GM12878 (cell line): ENCODE measurements around the gene INHBA. TPM values are rescaled to one million over a fixed set of nuclear protein-coding genes. Genes with fewer than 3 reads are reported as not detected.

ENCODE experiments used
- ATAC-seq: fragments of 200-7000 bp; cut with Tn5 transposase; 3 replicates; pipeline ENCODE4 v1.9.1; 2020; ENCODE audit warnings: mild to moderate bottlenecking, moderate library complexity
- BruUV-seq: library from RNA; stranded (reverse); fragments of 400-500 nt; replicated peaks from 2 replicates; lab custom pipeline; 2021; lab: Mats Ljungman, UMichigan
- CTCF ChIA-PET: fragments of 300-600 bp; sonication (Branson Sonifier 250); formaldehyde crosslinking; extraction: SDS; loops from one replicate; lab custom pipeline; 2021; ENCODE audit warnings: inconsistent platforms; lab: Yijun Ruan, JAX
- POLR2A ChIA-PET: fragments of 350-600 bp; formaldehyde crosslinking; extraction: SDS; loops from one replicate; lab custom pipeline; 2021; ENCODE audit warnings: inconsistent platforms; lab: Charles Lee
- RAD21 ChIA-PET: fragments of 300-600 bp; sonication (Branson Sonifier 250); formaldehyde crosslinking; loops from one replicate; lab custom pipeline; 2023; ENCODE audit warnings: antibody characterized with exemption; ENCODE audit not compliant: unreplicated experiment; lab: Charles Lee
- SMC1A ChIA-PET: fragments of 300-600 bp; sonication (Branson Sonifier 250); formaldehyde crosslinking; loops from one replicate; lab custom pipeline; 2023; ENCODE audit not compliant: unreplicated experiment, uncharacterized antibody; lab: Charles Lee
- DNase-seq: peaks from one replicate; pipeline ENCODE4 v3.0.0-alpha.2; 2011; ENCODE audit warnings: low read depth, low spot score
- FAIRE-seq: peaks from 3 replicates; lab custom pipeline; 2011; peaks lifted over from hg19 to GRCh38; lab: Jason Lieb, UNC
- H2AFZ ChIP-seq: 2 replicates; pipeline ENCODE4 v1.6.0; 2011; ENCODE audit warnings: low read depth, low read length, control low read depth; ENCODE audit not compliant: control insufficient read depth
- H3K27ac ChIP-seq: 2 replicates; pipeline ENCODE4 v1.5.1; 2011; ENCODE audit warnings: control low read depth; ENCODE audit not compliant: control insufficient read depth, insufficient read depth
- H3K27me3 ChIP-seq, 2 experiments: replicated peaks in 1 of 2; 2 replicates each; pipeline versions ENCODE4 v1.6.0 to v1.6.1; 2011; ENCODE audit warnings: low read length in 1 of 2; ENCODE audit not compliant: control insufficient read depth in 2 of 2, insufficient read depth in 2 of 2
- H3K36me3 ChIP-seq, 2 experiments: 2 replicates each; pipeline ENCODE4 v1.5.1; 2011; ENCODE audit warnings: low read length in 1 of 2; ENCODE audit not compliant: control insufficient read depth in 2 of 2, insufficient read depth in 2 of 2
- H3K4me1 ChIP-seq: 2 replicates; pipeline ENCODE4 v1.6.1; 2011; ENCODE audit warnings: mild to moderate bottlenecking, low read length, moderate library complexity, mixed read lengths; ENCODE audit not compliant: control insufficient read depth, insufficient read depth
- H3K4me2 ChIP-seq: 2 replicates; pipeline ENCODE4 v1.6.0; 2011; ENCODE audit warnings: control low read depth; ENCODE audit not compliant: control insufficient read depth, insufficient read depth
- H3K4me3 ChIP-seq: fragments of 200-600 bp; sonication (generic); 2 replicates; pipeline ENCODE4 v1.5.1; 2016
- H3K79me2 ChIP-seq: 2 replicates; pipeline ENCODE4 v1.6.0; 2011; ENCODE audit warnings: low read length; ENCODE audit not compliant: control insufficient read depth, insufficient read depth
- H3K9ac ChIP-seq: 2 replicates; pipeline ENCODE4 v1.8.0; 2011; ENCODE audit warnings: low read length, control low read depth, mixed read lengths; ENCODE audit not compliant: control insufficient read depth, insufficient read depth
- H3K9me3 ChIP-seq: replicated peaks from 3 replicates; pipeline ENCODE4 v1.5.1; 2011; ENCODE audit warnings: mild to moderate bottlenecking, low read length; ENCODE audit not compliant: control insufficient read depth, insufficient read depth
- H4K20me1 ChIP-seq: 2 replicates; pipeline ENCODE4 v1.6.0; 2011; ENCODE audit not compliant: control insufficient read depth, insufficient read depth
- ATF7 ChIP-seq: fragments of 450-650 bp; IDR thresholded peaks from 2 replicates; pipeline ENCODE4 v1.6.1; 2016; ENCODE audit warnings: low read depth, mild to moderate bottlenecking
- CREB1 ChIP-seq: IDR thresholded peaks from 2 replicates; pipeline ENCODE4 v1.6.1; 2012; ENCODE audit warnings: low read depth, mild to moderate bottlenecking, inconsistent platforms
- FOXK2 ChIP-seq: fragments of 450-650 bp; IDR thresholded peaks from 2 replicates; pipeline ENCODE4 v1.6.1; 2017; ENCODE audit warnings: mild to moderate bottlenecking, moderate library complexity
- NFYB ChIP-seq: IDR thresholded peaks from 2 replicates; pipeline ENCODE4 v1.6.1; 2011; ENCODE audit warnings: low read depth, mild to moderate bottlenecking, low read length, improper control_type of control experiment, moderate library complexity; ENCODE audit not compliant: insufficient read depth
- POLR2AphosphoS5 ChIP-seq: IDR thresholded peaks from 2 replicates; pipeline ENCODE4 v1.6.1; 2011; ENCODE audit warnings: mild to moderate bottlenecking, low read length, inconsistent platforms
- POU2F2 ChIP-seq: IDR thresholded peaks from 3 replicates; pipeline ENCODE4 v1.6.1; 2011; ENCODE audit warnings: low read depth, mild to moderate bottlenecking, low read length, borderline replicate concordance
- SIX5 ChIP-seq: IDR thresholded peaks from 2 replicates; pipeline ENCODE4 v1.6.1; 2011; ENCODE audit warnings: mild to moderate bottlenecking, low read depth, low read length, moderate library complexity; ENCODE audit not compliant: severe bottlenecking
- TARDBP ChIP-seq: IDR thresholded peaks from 2 replicates; pipeline ENCODE4 v1.6.1; 2016; ENCODE audit warnings: borderline replicate concordance
- ZZZ3 ChIP-seq: IDR thresholded peaks from 2 replicates; pipeline ENCODE4 v1.6.1; 2011; ENCODE audit warnings: low read depth; ENCODE audit not compliant: control insufficient read depth, insufficient read length
- WGBS: methylation state at CpG from one replicate; pipeline ENCODE4 v1.1.6; 2016; ENCODE audit warnings: low lambda C conversion rate; ENCODE audit not compliant: insufficient replicate concordance, insufficient coverage; ENCODE audit errors: missing lambda C conversion rate; 5-methylcytosine and 5-hydroxymethylcytosine counted together
- in situ Hi-C: fragments of 300-500 bp; cut with MboI; formaldehyde crosslinking; loops from 9 replicates; pipeline ENCODE4 v1.14.3; 2018; ENCODE audit warnings: mixed read lengths
- intact Hi-C: fragments of 100-400 bp; cut with micrococcal nuclease; formaldehyde crosslinking; loops from one replicate; pipeline ENCODE4 v1.14.2; 2022; ENCODE audit not compliant: unreplicated experiment
- polyA plus RNA-seq, 11 experiments: library from polyadenylated mRNA; depleted of rRNA in 4 of 11; unstranded in 6 of 11; stranded (reverse) in 5 of 11; fragments of >200 nt; fragmentation: Nextera tagmentation in 4 of 11; fragmentation: Illumina TruSeq in 1 of 11; extraction: Ambion mirVana in 4 of 11; extraction: Trizol in 1 of 11; gene quantifications; 1 replicate in 1 of 11; 2 replicates in 10 of 11; pipeline versions ENCODE4 v1.2.1 to v1.2.3, GENCODE V29; 2011 to 2016; ENCODE audit warnings: inconsistent platforms in 2 of 11, missing spikeins in 2 of 11, low read depth in 1 of 11
- total RNA-seq, 4 experiments: library from RNA; depleted of rRNA in 3 of 4; stranded (reverse); fragments of >200 nt in 3 of 4; fragmentation: Illumina TruSeq in 1 of 4; extraction: Trizol in 1 of 4; gene quantifications; 2 replicates each; pipeline versions ENCODE4 v1.2.1 to v1.2.3, GENCODE V29; 2013 to 2021
- TF ChIP-seq, protein P1 (sequence below): fragments of 150-350 bp; IDR thresholded peaks from 2 replicates; pipeline ENCODE4 v1.6.1; 2014; ENCODE audit warnings: mild to moderate bottlenecking, low read depth, low read length
- TF ChIP-seq, protein P2 (sequence below): fragments of 450-650 bp; IDR thresholded peaks from 2 replicates; pipeline ENCODE4 v1.6.1; 2016; ENCODE audit warnings: mild to moderate bottlenecking

The INHBA gene
- total and polyA plus RNA-seq, 10 of the 15 experiments (the other 5 are each of a cell fraction or from before 2014, with no cell fraction given): 0.04 to 0.05 (median 0.05) TPM; not detected in 6

DNA sequence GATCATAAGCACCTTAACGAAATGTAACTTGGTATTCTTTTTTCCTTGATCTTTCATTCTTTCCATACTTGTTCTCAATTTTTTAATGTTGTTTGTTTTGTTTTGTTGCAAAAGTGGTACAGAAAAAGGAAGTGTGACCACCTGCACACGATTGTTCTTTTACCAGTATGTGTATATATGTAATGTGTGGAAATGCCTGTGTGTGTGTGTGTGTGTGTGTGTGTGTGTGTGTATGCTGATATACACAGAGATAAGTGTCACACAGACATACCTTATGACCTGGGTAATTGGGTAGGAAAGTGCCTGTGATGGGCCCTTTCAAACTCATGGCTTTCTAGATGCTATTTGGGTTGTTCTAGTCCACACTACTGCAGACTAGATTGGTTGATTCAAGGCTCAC, 14.0 kb downstream of the INHBA start:
- intact Hi-C loops (no loop called here), in situ Hi-C loops (no loop called here)
- FAIRE-seq (no peak), DNase-seq (no peak), ATAC-seq (no peak)
- H3K9ac ChIP-seq: no peak overlapping the region
- BruUV-seq: no TSS peak
- ChIA-PET CTCF (no interaction called here), RAD21 (no interaction called here), SMC1A (no interaction called here), POLR2A (no interaction called here)
- H3K9me3 ChIP-seq: no peaks in the 10 kb centered on the region
- H2AFZ ChIP-seq: no peak overlapping the region
- no peaks in the 10 kb centered on the region for H3K79me2 ChIP-seq
- no peaks in the 10 kb centered on the region for H3K4me1 ChIP-seq
- no peaks in the 10 kb centered on the region for H4K20me1 ChIP-seq
- no peak overlapping the region for H3K4me3 ChIP-seq
- TF ChIP-seq POLR2AphosphoS5 (no peak), ATF7 (no peak), POU2F2 (no peak), TARDBP (no peak), CREB1 (no peak), NFYB (no peak), FOXK2 (no peak), SIX5 (no peak), ZZZ3 (no peak)
- TF ChIP-seq, protein P1, sequence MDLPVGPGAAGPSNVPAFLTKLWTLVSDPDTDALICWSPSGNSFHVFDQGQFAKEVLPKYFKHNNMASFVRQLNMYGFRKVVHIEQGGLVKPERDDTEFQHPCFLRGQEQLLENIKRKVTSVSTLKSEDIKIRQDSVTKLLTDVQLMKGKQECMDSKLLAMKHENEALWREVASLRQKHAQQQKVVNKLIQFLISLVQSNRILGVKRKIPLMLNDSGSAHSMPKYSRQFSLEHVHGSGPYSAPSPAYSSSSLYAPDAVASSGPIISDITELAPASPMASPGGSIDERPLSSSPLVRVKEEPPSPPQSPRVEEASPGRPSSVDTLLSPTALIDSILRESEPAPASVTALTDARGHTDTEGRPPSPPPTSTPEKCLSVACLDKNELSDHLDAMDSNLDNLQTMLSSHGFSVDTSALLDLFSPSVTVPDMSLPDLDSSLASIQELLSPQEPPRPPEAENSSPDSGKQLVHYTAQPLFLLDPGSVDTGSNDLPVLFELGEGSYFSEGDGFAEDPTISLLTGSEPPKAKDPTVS: no peak
- TF ChIP-seq, protein P2, sequence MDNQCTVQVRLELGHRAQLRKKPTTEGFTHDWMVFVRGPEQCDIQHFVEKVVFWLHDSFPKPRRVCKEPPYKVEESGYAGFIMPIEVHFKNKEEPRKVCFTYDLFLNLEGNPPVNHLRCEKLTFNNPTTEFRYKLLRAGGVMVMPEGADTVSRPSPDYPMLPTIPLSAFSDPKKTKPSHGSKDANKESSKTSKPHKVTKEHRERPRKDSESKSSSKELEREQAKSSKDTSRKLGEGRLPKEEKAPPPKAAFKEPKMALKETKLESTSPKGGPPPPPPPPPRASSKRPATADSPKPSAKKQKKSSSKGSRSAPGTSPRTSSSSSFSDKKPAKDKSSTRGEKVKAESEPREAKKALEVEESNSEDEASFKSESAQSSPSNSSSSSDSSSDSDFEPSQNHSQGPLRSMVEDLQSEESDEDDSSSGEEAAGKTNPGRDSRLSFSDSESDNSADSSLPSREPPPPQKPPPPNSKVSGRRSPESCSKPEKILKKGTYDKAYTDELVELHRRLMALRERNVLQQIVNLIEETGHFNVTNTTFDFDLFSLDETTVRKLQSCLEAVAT: no peak
- no peaks in the 10 kb centered on the region for H3K27me3 ChIP-seq
- no peak overlapping the region for H3K27ac ChIP-seq
- 24% methylated on average over 2 of the region's 2 CpGs for WGBS
- H3K4me2 ChIP-seq: no peak overlapping the region
- no peaks in the 10 kb centered on the region for H3K36me3 ChIP-seq
